H9 (cell line): ENCODE data around the gene AFAP1L1. TPM values are rescaled to one million over a fixed set of nuclear protein-coding genes. Genes with fewer than 3 reads are reported as not detected.

Source experiments
- DNase-seq: peaks from one replicate; pipeline ENCODE4 v3.0.0-alpha.2; 2017
- H2AFZ ChIP-seq: one replicate; pipeline ENCODE4 v1.6.1; 2013; ENCODE audit warnings: mild to moderate bottlenecking, low read length, control low read depth, moderate library complexity
- H2AK5ac ChIP-seq: 2 replicates; pipeline ENCODE4 v1.6.1; 2013; ENCODE audit warnings: low read length, control low read depth, mixed read lengths; ENCODE audit not compliant: insufficient read length
- H2BK120ac ChIP-seq: one replicate; pipeline ENCODE4 v1.6.1; 2013; ENCODE audit warnings: low read depth, mild to moderate bottlenecking, low read length, control low read depth, inconsistent platforms; ENCODE audit not compliant: poor library complexity, severe bottlenecking
- H2BK12ac ChIP-seq: 2 replicates; pipeline ENCODE4 v1.6.1; 2013; ENCODE audit warnings: low read length, control low read depth, mixed read lengths, low read depth; ENCODE audit not compliant: insufficient read length
- H2BK15ac ChIP-seq: 2 replicates; pipeline ENCODE4 v1.6.1; 2013; ENCODE audit warnings: low read depth, low read length, control low read depth
- H2BK20ac ChIP-seq: one replicate; pipeline ENCODE4 v1.6.1; 2013; ENCODE audit warnings: low read depth, mild to moderate bottlenecking, low read length, control low read depth, inconsistent platforms; ENCODE audit not compliant: poor library complexity, severe bottlenecking
- H2BK5ac ChIP-seq: 2 replicates; pipeline ENCODE4 v1.6.1; 2013; ENCODE audit warnings: low read length, control low read depth, mixed read lengths; ENCODE audit not compliant: insufficient read length
- H3K14ac ChIP-seq: 2 replicates; pipeline ENCODE4 v1.6.1; 2013; ENCODE audit warnings: low read length, control low read depth; ENCODE audit not compliant: insufficient read depth
- H3K18ac ChIP-seq: 2 replicates; pipeline ENCODE4 v1.6.1; 2013; ENCODE audit warnings: low read depth, mild to moderate bottlenecking, mixed read lengths, low read length, control low read depth; ENCODE audit not compliant: insufficient read length
- H3K23ac ChIP-seq: 2 replicates; pipeline ENCODE4 v1.6.1; 2013; ENCODE audit warnings: low read length, control low read depth, mixed read lengths, low read depth; ENCODE audit not compliant: insufficient read length
- H3K23me2 ChIP-seq: 2 replicates; pipeline ENCODE4 v1.6.1; 2013; ENCODE audit warnings: low read depth, mild to moderate bottlenecking, mixed read lengths, low read length, control low read depth; ENCODE audit not compliant: insufficient read length, poor library complexity, severe bottlenecking
- H3K27ac ChIP-seq: 2 replicates; pipeline ENCODE4 v1.5.1; 2013; ENCODE audit warnings: low read length, control low read depth, mixed read lengths, low read depth; ENCODE audit not compliant: insufficient read length
- H3K27me3 ChIP-seq: 2 replicates; pipeline ENCODE4 v1.6.1; 2013; ENCODE audit warnings: low read length, control low read depth, inconsistent platforms; ENCODE audit not compliant: insufficient read depth
- H3K4ac ChIP-seq: 2 replicates; pipeline ENCODE4 v1.6.1; 2013; ENCODE audit warnings: low read depth, mild to moderate bottlenecking, control low read depth, inconsistent platforms, low read length, moderate library complexity
- H3K4me1 ChIP-seq: 2 replicates; pipeline ENCODE4 v1.6.1; 2013; ENCODE audit warnings: low read length, control low read depth, inconsistent platforms; ENCODE audit not compliant: insufficient read depth
- H3K4me2 ChIP-seq: 2 replicates; pipeline ENCODE4 v1.6.1; 2013; ENCODE audit warnings: low read length, control low read depth, mixed read lengths; ENCODE audit not compliant: insufficient read length, insufficient read depth
- H3K56ac ChIP-seq: 2 replicates; pipeline ENCODE4 v1.6.1; 2013; ENCODE audit warnings: low read depth, mild to moderate bottlenecking, mixed read lengths, low read length, control low read depth; ENCODE audit not compliant: insufficient read length
- H3K79me1 ChIP-seq: 2 replicates; pipeline ENCODE4 v1.6.1; 2013; ENCODE audit warnings: low read depth, mild to moderate bottlenecking, moderate library complexity, low read length, control low read depth, inconsistent platforms; ENCODE audit not compliant: insufficient read depth, poor library complexity, severe bottlenecking
- H3K79me2 ChIP-seq: 2 replicates; pipeline ENCODE4 v1.6.1; 2013; ENCODE audit warnings: low read length, control low read depth, inconsistent platforms; ENCODE audit not compliant: insufficient read depth
- H3K9ac ChIP-seq: 2 replicates; pipeline ENCODE4 v1.6.1; 2013; ENCODE audit warnings: low read length, control low read depth, mixed read lengths; ENCODE audit not compliant: insufficient read length; ENCODE audit errors: extremely low read depth
- H3K9me3 ChIP-seq: one replicate; pipeline ENCODE4 v1.6.1; 2013; ENCODE audit warnings: low read depth, low read length, inconsistent platforms; ENCODE audit not compliant: control insufficient read depth
- H3T11ph ChIP-seq: one replicate; pipeline ENCODE4 v1.6.1; 2013; ENCODE audit warnings: mild to moderate bottlenecking, low read length, control low read depth, inconsistent platforms
- H4K20me1 ChIP-seq: one replicate; pipeline ENCODE4 v1.6.1; 2013; ENCODE audit not compliant: control insufficient read depth, insufficient read length, insufficient read depth
- H4K5ac ChIP-seq: 2 replicates; pipeline ENCODE4 v1.6.1; 2013; ENCODE audit warnings: low read depth, mild to moderate bottlenecking, mixed read lengths, low read length, control low read depth; ENCODE audit not compliant: insufficient read length
- H4K8ac ChIP-seq: replicated peaks from 2 replicates; pipeline ENCODE4 v1.6.1; 2013; ENCODE audit warnings: low read length, control low read depth, mixed read lengths, low read depth; ENCODE audit not compliant: insufficient read length
- H4K91ac ChIP-seq: 2 replicates; pipeline ENCODE4 v1.6.1; 2013; ENCODE audit warnings: low read depth, mild to moderate bottlenecking, moderate library complexity, mixed read lengths, low read length, control low read depth; ENCODE audit not compliant: insufficient read length
- H3K27ac Mint-ChIP-seq, 3 experiments: 2 replicates in 2 of 3; 3 replicates in 1 of 3; pipeline ENCODE4 v1.8.0; 2020 to 2021; ENCODE audit warnings: mixed read lengths in 3 of 3, mild to moderate bottlenecking in 1 of 3, moderate library complexity in 1 of 3
- H3K27me3 Mint-ChIP-seq: 2 replicates; pipeline ENCODE4 v1.8.0; 2021; ENCODE audit warnings: low read depth, mild to moderate bottlenecking, moderate library complexity, mixed read lengths
- H3K36me3 Mint-ChIP-seq, 3 experiments: 2 replicates in 2 of 3; 3 replicates in 1 of 3; pipeline ENCODE4 v1.8.0; 2020 to 2021; ENCODE audit warnings: low read depth in 3 of 3, mixed read lengths in 3 of 3; ENCODE audit not compliant: insufficient read depth in 1 of 3
- H3K4me1 Mint-ChIP-seq, 2 experiments: 2 replicates each; pipeline ENCODE4 v1.8.0; 2020; ENCODE audit warnings: mixed read lengths in 2 of 2
- H3K4me3 Mint-ChIP-seq, 2 experiments: 2 replicates in 1 of 2; 3 replicates in 1 of 2; pipeline ENCODE4 v1.8.0; 2020 to 2021; ENCODE audit warnings: mild to moderate bottlenecking in 2 of 2, mixed read lengths in 2 of 2, moderate library complexity in 1 of 2
- H3K9me3 Mint-ChIP-seq, 2 experiments: 2 replicates in 1 of 2; 3 replicates in 1 of 2; pipeline ENCODE4 v1.8.0; 2020; ENCODE audit warnings: mild to moderate bottlenecking in 2 of 2, mixed read lengths in 2 of 2, moderate library complexity in 1 of 2
- WGBS: extraction: QIAGEN DNeasy Blood & Tissue Kit; methylation state at CpG from one replicate; pipeline ENCODE4 v1.1.7; 2013; ENCODE audit warnings: missing lambda C conversion rate, low lambda C conversion rate, mixed read lengths; ENCODE audit not compliant: insufficient read length; ENCODE audit errors: extremely low coverage; 5-methylcytosine and 5-hydroxymethylcytosine counted together
- total RNA-seq: library from RNA; stranded (reverse); gene quantifications from 2 replicates; pipeline ENCODE4 v1.2.1, GENCODE V29; 2021
- TF ChIP-seq, protein P1 (sequence below): fragments of 200-600 bp; sonication (generic); conservative IDR thresholded peaks from 3 replicates; pipeline ENCODE4 v1.8.0; 2021; ENCODE audit warnings: antibody characterized with exemption, mild to moderate bottlenecking

AFAP1L1 gene
- total RNA-seq, 1 experiment from 2014 or later = 1.8 TPM

DNA sequence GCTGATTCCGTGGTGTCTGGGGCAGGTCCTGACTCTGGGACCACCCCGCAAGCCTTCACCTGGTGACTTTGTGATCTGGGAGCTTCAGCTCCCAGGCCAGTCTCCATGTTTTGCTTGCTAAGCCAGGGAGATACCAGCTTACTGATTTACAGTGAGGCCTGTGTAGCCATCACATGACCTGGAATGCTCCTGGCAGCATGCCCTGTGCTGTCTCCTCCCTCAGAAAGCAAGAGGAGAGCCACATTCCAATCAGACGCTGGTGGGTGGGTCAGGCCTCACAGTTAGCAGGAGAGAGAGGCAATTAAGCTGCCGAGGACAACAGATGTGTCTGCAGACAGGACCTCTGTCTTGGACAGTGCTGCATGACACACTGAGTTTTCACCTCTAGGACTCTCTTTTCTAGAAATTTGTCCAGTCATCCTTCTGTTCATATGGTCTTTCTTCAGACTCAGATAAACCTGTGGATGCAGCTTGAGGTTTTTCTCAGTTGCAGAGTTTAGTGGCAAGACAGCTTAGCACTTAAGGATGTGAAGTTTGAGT is 49.2 kb downstream of the AFAP1L1 start:
- H3K4ac ChIP-seq = no peak overlapping the region
- peak overlapping the region; percentile 41 for H4K91ac ChIP-seq
- H3K18ac ChIP-seq = no peak overlapping the region
- H3K27ac ChIP-seq = no peak overlapping the region
- H3K9me3 ChIP-seq = no peaks in the 10 kb centered on the region
- no peak overlapping the region for H3K4me2 ChIP-seq
- DNase-seq = peak; percentile 55
- no peak overlapping the region for H3K4me3 Mint-ChIP-seq
- H3K4me1 ChIP-seq = no peaks in the 10 kb centered on the region
- TF ChIP-seq, protein P1, sequence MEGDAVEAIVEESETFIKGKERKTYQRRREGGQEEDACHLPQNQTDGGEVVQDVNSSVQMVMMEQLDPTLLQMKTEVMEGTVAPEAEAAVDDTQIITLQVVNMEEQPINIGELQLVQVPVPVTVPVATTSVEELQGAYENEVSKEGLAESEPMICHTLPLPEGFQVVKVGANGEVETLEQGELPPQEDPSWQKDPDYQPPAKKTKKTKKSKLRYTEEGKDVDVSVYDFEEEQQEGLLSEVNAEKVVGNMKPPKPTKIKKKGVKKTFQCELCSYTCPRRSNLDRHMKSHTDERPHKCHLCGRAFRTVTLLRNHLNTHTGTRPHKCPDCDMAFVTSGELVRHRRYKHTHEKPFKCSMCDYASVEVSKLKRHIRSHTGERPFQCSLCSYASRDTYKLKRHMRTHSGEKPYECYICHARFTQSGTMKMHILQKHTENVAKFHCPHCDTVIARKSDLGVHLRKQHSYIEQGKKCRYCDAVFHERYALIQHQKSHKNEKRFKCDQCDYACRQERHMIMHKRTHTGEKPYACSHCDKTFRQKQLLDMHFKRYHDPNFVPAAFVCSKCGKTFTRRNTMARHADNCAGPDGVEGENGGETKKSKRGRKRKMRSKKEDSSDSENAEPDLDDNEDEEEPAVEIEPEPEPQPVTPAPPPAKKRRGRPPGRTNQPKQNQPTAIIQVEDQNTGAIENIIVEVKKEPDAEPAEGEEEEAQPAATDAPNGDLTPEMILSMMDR = no peak
- H2BK120ac ChIP-seq = no peak overlapping the region
- H4K20me1 ChIP-seq = no peaks in the 10 kb centered on the region
- peaks cover 6 to 11% of the 10 kb centered on the region in 2 experiments for H3K4me1 Mint-ChIP-seq
- no CpG with 5 or more reads among the region's 4 CpGs for WGBS
- H2BK15ac ChIP-seq = no peak overlapping the region
- no peak overlapping the region for H4K8ac ChIP-seq
- H3K23me2 ChIP-seq = peaks cover 3% of the 10 kb centered on the region
- H2BK5ac ChIP-seq = no peak overlapping the region
- H3K79me2 ChIP-seq = no peaks in the 10 kb centered on the region
- no peak overlapping the region for H3K14ac ChIP-seq
- no peak overlapping the region for H4K5ac ChIP-seq
- H3K36me3 Mint-ChIP-seq = no peaks in the 10 kb centered on the region
- no peak overlapping the region for H2BK20ac ChIP-seq
- H3K27ac Mint-ChIP-seq = no peak overlapping the region
- H2AK5ac ChIP-seq = no peak overlapping the region
- H2AFZ ChIP-seq = peak overlapping the region; percentile 12
- H3K9me3 Mint-ChIP-seq = no peaks in the 10 kb centered on the region
- H3K23ac ChIP-seq = no peak overlapping the region
- no peak overlapping the region for H3K56ac ChIP-seq
- no peak overlapping the region for H3K9ac ChIP-seq
- no peaks in the 10 kb centered on the region for H3K79me1 ChIP-seq
- H3K27me3 Mint-ChIP-seq = no peaks in the 10 kb centered on the region; the same call in 1 of the 2 replicates
- no peaks in the 10 kb centered on the region for H3K27me3 ChIP-seq
- H3T11ph ChIP-seq = no peak overlapping the region
- H2BK12ac ChIP-seq = no peak overlapping the region
